H1 (cell line): ENCODE data around the gene MAST1. TPM values are rescaled to one million over a fixed set of nuclear protein-coding genes. Genes with fewer than 3 reads are reported as not detected.

ENCODE experiments used
- CBX8 ChIP-seq: fragments of 300-800, 300-1000 bp; sonication (generic); IDR thresholded peaks from 2 replicates; pipeline ENCODE4 v1.7.1; 2016; ENCODE audit warnings: low read depth, low read length, borderline replicate concordance
- CEBPB ChIP-seq: IDR thresholded peaks from 2 replicates; pipeline ENCODE4 v1.6.1; 2012; ENCODE audit warnings: low read depth, low read length
- CREB1 ChIP-seq: IDR thresholded peaks from 2 replicates; pipeline ENCODE4 v1.6.1; 2012; ENCODE audit warnings: inconsistent platforms
- EP300 ChIP-seq, 2 experiments: IDR thresholded peaks; 1 replicate in 1 of 2; 2 replicates in 1 of 2; pipeline ENCODE4 v1.6.1; 2011 to 2012; ENCODE audit warnings: low read depth in 2 of 2, low read length in 2 of 2, mild to moderate bottlenecking in 2 of 2, borderline replicate concordance in 1 of 2, inconsistent platforms in 1 of 2, moderate library complexity in 1 of 2
- GABPA ChIP-seq: IDR thresholded peaks from 2 replicates; pipeline ENCODE4 v1.6.1; 2011; ENCODE audit warnings: mild to moderate bottlenecking, low read length, moderate library complexity, borderline replicate concordance; ENCODE audit not compliant: insufficient read depth
- GTF2F1 ChIP-seq: IDR thresholded peaks from 2 replicates; pipeline ENCODE4 v1.6.1; 2012; ENCODE audit warnings: low read depth, low read length, improper control_type of control experiment, borderline replicate concordance
- KDM1A ChIP-seq: fragments of 200-600, 300-600 bp; sonication (generic); IDR thresholded peaks from 2 replicates; pipeline ENCODE4 v1.7.1; 2016; ENCODE audit warnings: mild to moderate bottlenecking, low read length, borderline replicate concordance
- KDM5A ChIP-seq: fragments of 200-600 bp; IDR thresholded peaks from 2 replicates; pipeline ENCODE4 v1.7.1; 2012; ENCODE audit warnings: mild to moderate bottlenecking, low read length, inconsistent platforms, mixed read lengths
- NANOG ChIP-seq: IDR thresholded peaks from 2 replicates; pipeline ENCODE4 v1.6.1; 2011; ENCODE audit warnings: low read length, low read depth, mild to moderate bottlenecking, inconsistent platforms; ENCODE audit not compliant: insufficient read depth, poor library complexity, severe bottlenecking
- PHF8 ChIP-seq: fragments of 200-600 bp; sonication (generic); conservative IDR thresholded peaks from 2 replicates; pipeline ENCODE4 v1.7.1; 2012; ENCODE audit warnings: low read depth, mild to moderate bottlenecking, inconsistent platforms, low read length, moderate library complexity
- SUZ12 ChIP-seq: fragments of 200-600 bp; sonication (generic); IDR thresholded peaks from 2 replicates; pipeline ENCODE4 v1.6.1; 2012; ENCODE audit warnings: mild to moderate bottlenecking, inconsistent platforms, low read length, moderate library complexity, mixed read lengths
- TAF7 ChIP-seq: optimal IDR thresholded peaks from 2 replicates; pipeline ENCODE3; 2011; ENCODE audit warnings: low read depth, mild to moderate bottlenecking, inconsistent platforms, low read length, moderate library complexity, borderline replicate concordance
- TEAD4 ChIP-seq: IDR thresholded peaks from 2 replicates; pipeline ENCODE4 v1.6.1; 2012; ENCODE audit warnings: low read depth, low read length, inconsistent platforms, mixed read lengths
- YY1 ChIP-seq: IDR thresholded peaks from 2 replicates; pipeline ENCODE4 v1.6.1; 2011; ENCODE audit warnings: low read depth, mild to moderate bottlenecking, low read length
- polyA plus RNA-seq, 7 experiments: library from polyadenylated mRNA; depleted of rRNA in 3 of 7; stranded (reverse) in 5 of 7; unstranded in 2 of 7; fragments of >200 nt in 5 of 7; fragments of 200-250 nt in 2 of 7; gene quantifications; 1 replicate in 5 of 7; 2 replicates in 1 of 7; 4 replicates in 1 of 7; pipeline versions ENCODE4 v1.2.1 to v1.2.3, GENCODE V29; 2011 to 2013; ENCODE audit warnings: missing spikeins in 2 of 7, mixed read lengths in 2 of 7
- total RNA-seq: library from RNA; stranded (reverse); fragmentation: NEBNext Ultra II Directional; extraction: Animal tissue kit (Norgen Biotek cat#: 25700); gene quantifications from 2 replicates; pipeline ENCODE4 v1.2.1, GENCODE V29; 2021
- TF ChIP-seq, protein P1 (sequence below): IDR thresholded peaks from 2 replicates; pipeline ENCODE4 v1.6.1; 2011; ENCODE audit warnings: low read depth, mild to moderate bottlenecking, low read length; ENCODE audit not compliant: insufficient read depth
- TF ChIP-seq, protein P2 (sequence below), 3 experiments: IDR thresholded peaks; 1 replicate in 2 of 3; 2 replicates in 1 of 3; pipeline versions ENCODE4 v1.5.1 to v1.6.1; 2011; ENCODE audit warnings: low read length in 3 of 3, mild to moderate bottlenecking in 3 of 3, inconsistent platforms in 2 of 3, low read depth in 1 of 3, moderate library complexity in 1 of 3; ENCODE audit not compliant: insufficient read depth in 1 of 3; ENCODE audit errors: control extremely low read depth in 1 of 3
- TF ChIP-seq, protein P3 (sequence below): IDR thresholded peaks from 2 replicates; pipeline ENCODE4 v1.6.1; 2012; ENCODE audit warnings: inconsistent platforms

The MAST1 gene
- total and polyA plus RNA-seq, 2 of the 8 experiments (the other 6 are each of a cell fraction or from before 2014, with no cell fraction given) = 15.6 to 28.3 TPM

DNA sequence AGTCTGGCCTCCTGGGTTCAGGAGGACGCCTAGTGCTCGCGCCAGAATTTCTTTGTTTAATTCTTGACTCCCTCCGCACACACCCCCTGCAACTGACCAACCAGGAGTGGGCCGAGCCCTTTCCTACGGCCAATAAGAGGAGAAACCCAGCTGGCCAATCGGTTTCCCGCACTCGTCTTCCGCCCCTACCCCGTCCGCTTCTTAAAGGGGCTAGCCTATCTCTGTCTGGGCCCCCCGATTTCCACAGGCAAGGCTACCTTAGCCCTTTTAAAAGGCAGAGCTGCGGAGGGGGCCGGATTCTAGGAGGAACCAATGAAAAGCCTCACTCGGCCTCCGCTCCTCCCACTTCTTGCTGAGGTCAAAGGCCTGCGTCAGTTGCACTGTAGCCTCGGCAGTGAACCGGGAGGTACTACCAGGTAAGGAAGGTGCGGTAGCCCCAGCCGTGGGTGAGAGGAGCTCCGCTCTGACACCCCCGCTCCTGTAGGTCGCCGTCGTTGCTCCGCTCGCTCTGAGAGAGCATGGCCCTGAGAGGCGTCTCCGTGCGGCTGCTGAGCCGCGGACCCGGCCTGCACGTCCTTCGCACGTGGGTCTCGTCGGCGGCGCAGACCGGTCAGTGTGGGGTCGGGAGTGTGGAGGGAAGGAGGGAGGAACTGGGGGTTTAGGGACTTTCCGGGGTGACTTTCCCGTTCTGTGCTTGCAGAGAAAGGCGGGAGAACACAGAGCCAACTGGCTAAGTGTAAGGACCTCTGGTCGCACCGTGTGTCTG is 52.7 kb downstream of the MAST1 start, which contains the start of gene GCDH (continued):
- TF ChIP-seq EP300 (IDR thresholded peaks at IDR 0.05; ENCODE audit: borderline replicate concordance in 1 of 2, low read depth in 2 of 2, low read length in 2 of 2) (no peak), NANOG (no peak), KDM5A (peak; percentile 91), CBX8 (no peak), GABPA (no peak), GTF2F1 (no peak), TEAD4 (no peak), CREB1 (peak; percentile 96), CEBPB (no peak), TAF7 (peak; percentile 55), PHF8 (peak; percentile 79), SUZ12 (no peak), YY1 (no peak), KDM1A (no peak)
- TF ChIP-seq, protein P1, sequence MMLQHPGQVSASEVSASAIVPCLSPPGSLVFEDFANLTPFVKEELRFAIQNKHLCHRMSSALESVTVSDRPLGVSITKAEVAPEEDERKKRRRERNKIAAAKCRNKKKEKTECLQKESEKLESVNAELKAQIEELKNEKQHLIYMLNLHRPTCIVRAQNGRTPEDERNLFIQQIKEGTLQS = 0 out of 2 replicates have a peak, but pooled peaks have one; percentile 16
- TF ChIP-seq, protein P2, sequence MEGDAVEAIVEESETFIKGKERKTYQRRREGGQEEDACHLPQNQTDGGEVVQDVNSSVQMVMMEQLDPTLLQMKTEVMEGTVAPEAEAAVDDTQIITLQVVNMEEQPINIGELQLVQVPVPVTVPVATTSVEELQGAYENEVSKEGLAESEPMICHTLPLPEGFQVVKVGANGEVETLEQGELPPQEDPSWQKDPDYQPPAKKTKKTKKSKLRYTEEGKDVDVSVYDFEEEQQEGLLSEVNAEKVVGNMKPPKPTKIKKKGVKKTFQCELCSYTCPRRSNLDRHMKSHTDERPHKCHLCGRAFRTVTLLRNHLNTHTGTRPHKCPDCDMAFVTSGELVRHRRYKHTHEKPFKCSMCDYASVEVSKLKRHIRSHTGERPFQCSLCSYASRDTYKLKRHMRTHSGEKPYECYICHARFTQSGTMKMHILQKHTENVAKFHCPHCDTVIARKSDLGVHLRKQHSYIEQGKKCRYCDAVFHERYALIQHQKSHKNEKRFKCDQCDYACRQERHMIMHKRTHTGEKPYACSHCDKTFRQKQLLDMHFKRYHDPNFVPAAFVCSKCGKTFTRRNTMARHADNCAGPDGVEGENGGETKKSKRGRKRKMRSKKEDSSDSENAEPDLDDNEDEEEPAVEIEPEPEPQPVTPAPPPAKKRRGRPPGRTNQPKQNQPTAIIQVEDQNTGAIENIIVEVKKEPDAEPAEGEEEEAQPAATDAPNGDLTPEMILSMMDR (IDR thresholded peaks at IDR 0.05; ENCODE audit: control extremely low read depth in 1 of 3, insufficient read depth in 1 of 3, low read depth in 1 of 3, low read length in 3 of 3) = no peak
- TF ChIP-seq, protein P3, sequence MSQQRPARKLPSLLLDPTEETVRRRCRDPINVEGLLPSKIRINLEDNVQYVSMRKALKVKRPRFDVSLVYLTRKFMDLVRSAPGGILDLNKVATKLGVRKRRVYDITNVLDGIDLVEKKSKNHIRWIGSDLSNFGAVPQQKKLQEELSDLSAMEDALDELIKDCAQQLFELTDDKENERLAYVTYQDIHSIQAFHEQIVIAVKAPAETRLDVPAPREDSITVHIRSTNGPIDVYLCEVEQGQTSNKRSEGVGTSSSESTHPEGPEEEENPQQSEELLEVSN = peak; percentile 54
- TF ChIP-seq, all 59 proteins: peak for 20
